Measurements from ENCODE around the gene SLC6A6.

The SLC6A6 gene

GRCh38 chr3:14416453-14416852, 14.0 kb downstream of the SLC6A6 start:
- Histone ChIP-seq H3K4me3 (ENCODE audit: low read depth, low read length) (no peak overlapping the region), H3K27ac (no peak overlapping the region), H3K27me3 (replicated peaks) (no peaks in the 10 kb centered on the region), H3K36me3 (replicated peaks) (peaks cover 15% of the 10 kb centered on the region)
- in situ Hi-C loops (cut with HindIII; ENCODE audit: low pct_ligation_motif_present, low sequenced_read_pairs), result no loop called here
- no peak for DNase-seq
- no peak for TF ChIP-seq CTCF (IDR thresholded peaks at IDR 0.05; ENCODE audit: low read depth, low read length, missing control alignments)

- no peaks in the 10 kb centered on the region for H3K27me3 ChIP-seq (replicated peaks)
- peaks cover 15% of the 10 kb centered on the region for H3K36me3 ChIP-seq (replicated peaks)
- DNase-seq, result no peak
- no peak overlapping the region for H3K27ac ChIP-seq
- TF ChIP-seq CTCF (IDR thresholded peaks at IDR 0.05; ENCODE audit: low read depth, low read length, missing control alignments), result no peak
- H3K4me3 ChIP-seq (ENCODE audit: low read depth, low read length), result no peak overlapping the region
- in situ Hi-C loops (cut with HindIII; ENCODE audit: low pct_ligation_motif_present, low sequenced_read_pairs), result no loop called here
These were observed 16.2 kb downstream of the SLC6A6 start for GRCh38 chr3:14418296-14419250.

GRCh38 chr3:14422016-14422963, 19.9 kb downstream of the SLC6A6 start:
- Histone ChIP-seq H3K27ac (no peak overlapping the region), H3K36me3 (replicated peaks) (peaks cover 15% of the 10 kb centered on the region), H3K4me3 (ENCODE audit: low read depth, low read length) (no peak overlapping the region), H3K27me3 (replicated peaks) (no peaks in the 10 kb centered on the region)
- in situ Hi-C loops (cut with HindIII; ENCODE audit: low pct_ligation_motif_present, low sequenced_read_pairs), result no loop called here
- no peak for TF ChIP-seq CTCF (IDR thresholded peaks at IDR 0.05; ENCODE audit: low read depth, low read length, missing control alignments)
- DNase-seq, result no peak

GRCh38 chr3:14423197-14423743, 20.9 kb downstream of the SLC6A6 start:
- no peak for DNase-seq
- Histone ChIP-seq H3K27ac (no peak overlapping the region), H3K27me3 (replicated peaks) (no peaks in the 10 kb centered on the region), H3K4me3 (ENCODE audit: low read depth, low read length) (no peak overlapping the region), H3K36me3 (replicated peaks) (peaks cover 10% of the 10 kb centered on the region)
- in situ Hi-C loops (cut with HindIII; ENCODE audit: low pct_ligation_motif_present, low sequenced_read_pairs), result no loop called here
- TF ChIP-seq CTCF (IDR thresholded peaks at IDR 0.05; ENCODE audit: low read depth, low read length, missing control alignments), result no peak

- H3K27ac ChIP-seq, result no peak overlapping the region
These were observed 21.6 kb downstream of the SLC6A6 start for GRCh38 chr3:14423963-14424362.

More at GRCh38 chr3:14423963-14424362, 21.6 kb downstream of the SLC6A6 start:
- no peak overlapping the region for H3K4me3 ChIP-seq (ENCODE audit: low read depth, low read length)
- no peaks in the 10 kb centered on the region for H3K27me3 ChIP-seq (replicated peaks)
- no peak for DNase-seq
- peaks cover 3% of the 10 kb centered on the region for H3K36me3 ChIP-seq (replicated peaks)
- no peak for TF ChIP-seq CTCF (IDR thresholded peaks at IDR 0.05; ENCODE audit: low read depth, low read length, missing control alignments)
- in situ Hi-C loops (cut with HindIII; ENCODE audit: low pct_ligation_motif_present, low sequenced_read_pairs), result no loop called here
